IMR-90 (cell line): ENCODE measurements around the gene GCDH.

Experiments
- MAZ ChIP-seq: IDR thresholded peaks from 2 replicates; pipeline ENCODE4 v1.6.1; 2012; ENCODE audit warnings: low read depth, mild to moderate bottlenecking, low read length, improper control_type of control experiment, moderate library complexity, borderline replicate concordance
- RFX5 ChIP-seq: IDR thresholded peaks from 2 replicates; pipeline ENCODE4 v1.8.0; 2012; ENCODE audit warnings: low read depth, mild to moderate bottlenecking, low read length, moderate library complexity
- TF ChIP-seq, protein P1 (sequence below): fragments of 150-350 bp; IDR thresholded peaks from 2 replicates; pipeline ENCODE4 v1.6.1; 2016; ENCODE audit warnings: low read depth, mild to moderate bottlenecking, low read length, moderate library complexity, borderline replicate concordance

DNA sequence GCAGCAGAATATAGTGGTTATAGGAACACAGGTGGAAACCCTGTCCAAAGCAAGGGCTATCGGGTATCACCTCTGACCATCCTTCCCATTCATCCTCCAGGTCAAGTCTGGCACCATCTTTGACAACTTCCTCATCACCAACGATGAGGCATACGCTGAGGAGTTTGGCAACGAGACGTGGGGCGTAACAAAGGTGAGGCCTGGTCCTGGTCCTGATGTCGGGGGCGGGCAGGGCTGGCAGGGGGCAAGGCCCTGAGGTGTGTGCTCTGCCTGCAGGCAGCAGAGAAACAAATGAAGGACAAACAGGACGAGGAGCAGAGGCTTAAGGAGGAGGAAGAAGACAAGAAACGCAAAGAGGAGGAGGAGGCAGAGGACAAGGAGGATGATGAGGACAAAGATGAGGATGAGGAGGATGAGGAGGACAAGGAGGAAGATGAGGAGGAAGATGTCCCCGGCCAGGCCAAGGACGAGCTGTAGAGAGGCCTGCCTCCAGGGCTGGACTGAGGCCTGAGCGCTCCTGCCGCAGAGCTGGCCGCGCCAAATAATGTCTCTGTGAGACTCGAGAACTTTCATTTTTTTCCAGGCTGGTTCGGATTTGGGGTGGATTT, 52.6 kb downstream of the GCDH start:
- TF ChIP-seq, protein P1, sequence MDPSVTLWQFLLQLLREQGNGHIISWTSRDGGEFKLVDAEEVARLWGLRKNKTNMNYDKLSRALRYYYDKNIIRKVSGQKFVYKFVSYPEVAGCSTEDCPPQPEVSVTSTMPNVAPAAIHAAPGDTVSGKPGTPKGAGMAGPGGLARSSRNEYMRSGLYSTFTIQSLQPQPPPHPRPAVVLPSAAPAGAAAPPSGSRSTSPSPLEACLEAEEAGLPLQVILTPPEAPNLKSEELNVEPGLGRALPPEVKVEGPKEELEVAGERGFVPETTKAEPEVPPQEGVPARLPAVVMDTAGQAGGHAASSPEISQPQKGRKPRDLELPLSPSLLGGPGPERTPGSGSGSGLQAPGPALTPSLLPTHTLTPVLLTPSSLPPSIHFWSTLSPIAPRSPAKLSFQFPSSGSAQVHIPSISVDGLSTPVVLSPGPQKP = no peak
- TF ChIP-seq RFX5 = no peak
- no peak for TF ChIP-seq MAZ
